Ureter (tissue), 1 donor: ENCODE measurements around the gene FOXS1. TPM values are rescaled to one million over a fixed set of nuclear protein-coding genes. Genes with fewer than 3 reads are reported as not detected.
"Not testable (repeated sequence)": the region's sequence is repeated elsewhere in the genome, so short reads cannot be mapped to it uniquely, and the experiment has no call there.

Experiments
- DNase-seq: peaks from one replicate; pipeline ENCODE4 v3.0.0-alpha.2; 2020; ENCODE audit warnings: low spot score
- total RNA-seq: library from RNA; stranded (reverse); gene quantifications from one replicate; pipeline ENCODE4 v1.2.4, GENCODE V29; 2023
- donor health status: DM: yes; HTN: yes; CAD: no.

FOXS1 gene
- total RNA-seq, 1 donor from 2014 or later = not detected

- no peak for DNase-seq
Observed at GRCh38 chr20:31823360-31824124, 21.9 kb downstream of the FOXS1 start.

- peak; percentile 80 for DNase-seq
Observed at GRCh38 chr20:31822421-31823330, 22.7 kb downstream of the FOXS1 start.

- DNase-seq = no peak
Observed at GRCh38 chr20:31821427-31821826, 24.0 kb downstream of the FOXS1 start.

GRCh38 chr20:31820228-31820627, 25.2 kb downstream of the FOXS1 start:
- DNase-seq = no peak

GRCh38 chr20:31819083-31819784, 26.2 kb downstream of the FOXS1 start, which contains the start of gene MYLK2:
TSS of gene MYLK2 (plus strand) at chr20:31819356. CDS start at chr20:31819581, 225 bp downstream.
- no peak for DNase-seq

DNA sequence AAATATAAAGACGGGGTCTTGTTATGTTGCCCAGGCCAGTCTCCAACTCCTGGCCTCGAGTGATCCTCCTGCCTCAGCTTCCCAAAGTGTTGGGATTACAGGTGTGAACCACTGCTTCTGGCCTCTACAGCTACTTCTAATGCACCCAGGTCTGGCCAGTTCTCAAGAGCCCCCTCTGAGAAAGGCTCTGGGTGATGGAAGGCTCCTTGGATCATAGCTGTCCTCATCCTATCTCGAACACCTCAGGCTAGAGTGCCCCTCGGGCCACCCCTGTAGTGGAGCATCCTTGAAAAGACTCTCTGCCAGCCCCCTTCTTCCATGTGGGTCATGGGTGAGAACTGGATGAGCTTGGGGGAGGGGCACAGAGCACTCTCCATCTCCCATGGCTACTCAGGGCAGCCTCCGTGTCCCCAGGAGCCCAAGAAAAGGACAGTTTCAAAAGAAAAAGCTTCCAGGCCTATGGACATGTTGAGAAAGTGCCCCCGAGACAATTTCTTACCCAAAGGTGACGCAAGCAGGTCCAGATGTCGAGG, 27.0 kb downstream of the FOXS1 start:
- no peak for DNase-seq

DNA sequence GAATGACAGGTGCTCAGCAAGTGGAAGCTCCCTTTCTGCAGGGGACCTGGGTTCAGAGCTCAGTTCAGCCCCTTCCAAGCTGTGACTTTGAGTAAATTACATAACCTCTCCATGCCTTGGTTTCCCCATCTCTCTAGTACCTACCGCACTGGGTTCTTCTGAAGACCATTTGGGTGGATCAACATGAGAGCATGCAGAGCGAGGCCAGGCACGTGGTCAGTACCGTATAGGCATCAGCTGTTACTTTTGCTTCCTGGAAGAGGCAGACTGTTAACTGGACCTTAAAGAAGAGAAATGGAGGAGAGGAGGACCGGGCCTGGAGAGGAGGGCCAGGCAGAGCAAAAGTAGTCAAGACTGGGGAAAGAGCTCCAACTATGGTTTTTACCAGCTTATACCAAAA, 27.9 kb downstream of the FOXS1 start:
- no peak for DNase-seq

GRCh38 chr20:31816221-31816620, 29.2 kb downstream of the FOXS1 start:
- no peak for DNase-seq

- DNase-seq = no peak
Observed at GRCh38 chr20:31815408-31816188, 29.8 kb downstream of the FOXS1 start.

DNA sequence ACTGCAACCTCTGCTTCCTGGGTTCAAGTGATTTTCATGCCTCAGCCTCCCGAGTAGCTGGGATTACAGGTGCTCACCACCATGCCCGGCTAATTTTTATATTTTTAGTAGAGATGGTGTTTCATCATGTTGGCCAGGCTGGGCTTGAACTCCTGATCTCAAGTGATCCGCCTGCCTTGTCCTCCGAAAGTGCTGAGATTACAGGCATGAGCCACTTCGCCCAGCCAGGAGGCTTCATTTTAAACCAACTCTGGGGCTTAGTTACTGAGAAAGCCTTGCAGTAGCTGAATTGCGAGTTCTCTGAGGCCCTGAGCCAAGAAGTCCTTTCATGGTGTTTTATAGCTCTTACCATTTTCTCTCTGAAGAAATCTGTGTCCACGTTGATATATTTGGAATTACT, 31.3 kb downstream of the FOXS1 start:
- not testable (repeated sequence) for DNase-seq

DNA sequence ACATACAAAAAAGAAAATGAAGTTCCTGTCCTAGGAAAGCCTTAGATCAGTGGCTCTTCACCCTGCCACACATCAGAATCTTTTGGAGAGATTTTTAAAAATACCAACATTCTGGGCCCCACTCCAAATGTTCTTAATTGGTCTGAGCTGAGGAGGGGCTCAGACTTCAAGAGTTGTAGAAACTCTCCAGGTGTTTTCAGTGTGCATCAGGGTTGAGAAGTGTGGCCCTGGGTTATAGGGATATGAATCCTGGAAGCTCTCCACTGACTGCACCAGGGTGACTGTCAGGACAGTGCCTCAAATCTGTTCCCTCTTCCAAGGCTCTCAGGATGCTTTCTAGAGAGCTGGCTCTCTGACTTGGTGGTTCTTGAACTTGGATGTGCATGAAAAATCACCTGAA, 31.8 kb downstream of the FOXS1 start:
- no peak for DNase-seq

DNA sequence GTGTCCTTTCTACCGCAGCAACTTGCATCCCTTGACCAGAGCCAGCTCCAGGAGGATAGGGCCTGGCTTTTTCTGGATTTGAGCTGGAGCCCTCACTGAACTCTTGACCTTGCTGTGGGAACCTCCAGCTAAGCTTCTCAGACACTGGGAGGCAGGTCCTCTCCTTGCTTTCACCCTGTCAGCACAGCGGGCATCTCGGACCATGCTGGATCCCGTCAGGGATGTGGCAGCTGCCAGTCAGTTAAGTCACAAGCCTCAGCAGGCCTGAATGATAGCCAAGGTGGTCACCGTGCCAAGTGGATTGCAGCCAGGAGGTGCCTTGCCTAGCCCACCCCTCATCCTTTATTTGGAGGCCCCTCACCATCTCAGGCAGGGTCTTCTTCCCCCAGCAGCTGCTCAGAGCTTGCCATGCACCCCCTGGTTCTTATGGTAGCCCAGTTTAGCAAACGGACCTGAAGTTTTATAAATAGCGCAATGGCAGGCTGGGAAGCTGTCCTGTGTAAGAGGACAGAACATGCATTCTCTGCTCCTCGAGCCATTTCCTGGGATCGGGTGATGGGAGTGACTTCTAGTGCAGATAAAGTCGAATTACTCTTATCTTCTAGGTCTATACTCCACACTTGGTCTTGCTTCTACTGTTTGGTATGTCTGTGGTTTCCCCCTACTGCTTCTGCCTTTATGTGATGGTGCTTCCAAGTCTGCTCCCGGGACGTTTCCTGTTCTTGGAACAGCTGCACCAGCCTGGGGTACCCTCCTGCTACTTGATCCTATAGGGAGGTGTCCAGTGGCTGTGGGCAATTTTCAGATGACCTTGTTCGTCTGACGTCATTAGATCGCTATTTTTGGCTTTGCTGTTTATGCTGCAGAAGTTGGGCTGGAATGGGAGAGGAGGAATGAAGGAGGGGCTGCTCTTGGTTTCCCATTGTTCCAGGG, 33.3 kb downstream of the FOXS1 start:
- DNase-seq = no peak

DNA sequence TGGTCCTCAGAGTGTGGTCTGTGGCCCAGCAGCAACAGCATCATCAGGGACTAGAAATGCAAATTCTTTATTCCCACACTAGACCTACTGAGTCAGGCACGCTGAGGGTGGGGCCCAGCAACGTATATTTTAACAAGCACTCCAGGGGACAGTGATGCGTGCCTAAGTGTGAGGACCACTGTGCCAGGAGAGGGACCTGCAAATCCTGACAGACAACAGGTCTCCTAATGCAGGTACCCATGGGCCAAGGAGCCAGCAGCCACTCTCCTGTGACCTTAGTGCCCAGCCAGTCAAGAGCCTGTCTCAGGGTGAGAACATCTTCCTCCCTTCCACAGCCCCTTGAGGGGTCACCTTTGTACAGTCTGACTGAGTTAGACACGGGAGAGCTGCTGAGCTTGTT, 34.2 kb downstream of the FOXS1 start:
- DNase-seq = no peak

DNA sequence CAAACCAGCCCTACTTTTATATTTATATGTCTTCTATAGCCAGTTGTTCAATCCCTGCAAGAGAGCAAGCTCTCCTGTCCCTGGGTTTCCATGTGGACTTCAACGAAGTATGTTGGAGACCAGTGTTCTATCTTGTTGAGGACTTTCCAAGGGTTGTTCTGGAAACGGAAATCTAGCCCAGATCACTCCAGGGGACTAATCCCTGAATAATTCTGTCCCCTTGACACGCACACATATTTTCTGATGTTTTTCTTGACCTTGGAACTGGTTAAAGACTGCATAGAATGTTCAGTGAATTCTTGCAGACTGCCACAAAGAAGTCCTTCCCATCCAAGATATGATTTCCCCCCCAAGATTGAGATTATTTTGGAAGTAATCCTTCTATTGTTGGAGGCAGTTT, 35.7 kb downstream of the FOXS1 start:
- no peak for DNase-seq

GRCh38 chr20:31808481-31808880, 36.9 kb downstream of the FOXS1 start:
- no peak for DNase-seq

- no peak for DNase-seq
Observed at GRCh38 chr20:31806564-31807355, 38.6 kb downstream of the FOXS1 start.

GRCh38 chr20:31803552-31804291, 41.7 kb downstream of the FOXS1 start:
- DNase-seq = no peak

DNA sequence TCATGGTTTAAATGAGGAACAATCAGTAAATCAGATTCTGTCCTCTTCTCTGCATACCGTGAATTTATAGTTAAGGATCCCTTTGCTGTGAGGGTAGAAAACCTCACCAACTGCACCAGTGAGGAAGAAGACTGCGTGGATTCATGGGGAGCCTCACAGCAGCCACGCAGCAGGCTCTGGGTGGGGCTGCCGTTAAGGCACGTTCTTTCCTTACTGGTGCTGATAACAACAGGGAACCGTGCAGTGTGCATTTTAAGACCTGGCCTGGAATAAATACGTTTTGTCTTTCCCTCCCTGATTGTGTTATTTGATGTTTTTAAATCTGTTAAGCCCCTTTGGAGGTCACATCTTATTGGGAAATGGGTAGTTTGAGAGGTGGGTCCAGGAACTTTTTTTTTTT, 43.9 kb downstream of the FOXS1 start:
- DNase-seq = no peak
